ENCODE measurements around the gene BARHL2. TPM values are rescaled to one million over a fixed set of nuclear protein-coding genes. Genes with fewer than 3 reads are reported as not detected.

BARHL2 gene
- total and polyA plus RNA-seq, 2 of the 4 experiments (the other 2 are of a cell fraction) = not detected

GRCh38 chr1:90732136-90732535, 15.0 kb upstream of the BARHL2 start:
- Histone ChIP-seq H3K27ac (ENCODE audit: insufficient read depth, low read length) (no peak overlapping the region), H4K5ac (ENCODE audit: low read depth, low read length) (no peak overlapping the region), H2BK120ac (ENCODE audit: low read depth, low read length) (no peak overlapping the region), H3K4me2 (ENCODE audit: low read depth, low read length) (no peak overlapping the region), H4K8ac (ENCODE audit: low read depth in 2 of 2, low read length in 2 of 2) (no peak overlapping the region), H3K4me1 (ENCODE audit: control insufficient read depth, insufficient read depth, low read length) (no peaks in the 10 kb centered on the region), H3K9ac (ENCODE audit: low read depth, low read length) (no peak overlapping the region), H2AFZ (replicated peaks; ENCODE audit: low read length, poor library complexity) (no peak overlapping the region), H3K14ac (replicated peaks; ENCODE audit: low read depth, low read length) (no peak overlapping the region), H4K20me1 (ENCODE audit: insufficient read depth, low read length) (no peaks in the 10 kb centered on the region), H2BK5ac (ENCODE audit: low read depth, low read length, poor library complexity, severe bottlenecking) (no peak overlapping the region), H3K23ac (ENCODE audit: low read depth, low read length) (no peak overlapping the region), H2AK9ac (replicated peaks; ENCODE audit: low read depth, low read length, poor library complexity) (no peak overlapping the region), H3K9me1 (ENCODE audit: insufficient read depth, low read length) (no peaks in the 10 kb centered on the region), H3K79me1 (ENCODE audit: low read depth in 1 of 2, low read length in 2 of 2) (no peaks in the 10 kb centered on the region), H2AK5ac (ENCODE audit: low read depth, low read length) (no peak overlapping the region), H3K18ac (ENCODE audit: low read depth, low read length) (no peak overlapping the region), H3K4ac (ENCODE audit: low read depth, low read length) (no peak overlapping the region), H3K56ac (ENCODE audit: extremely low read depth, insufficient read depth, low read length) (no peak overlapping the region), H2BK15ac (ENCODE audit: low read depth, low read length) (no peak overlapping the region), H3K36me3 (ENCODE audit: control insufficient read depth, insufficient read depth, low read length) (no peaks in the 10 kb centered on the region), H2BK20ac (ENCODE audit: low read depth, low read length) (no peak overlapping the region), H3K9me3 (ENCODE audit: control insufficient read depth, insufficient read depth, low read length) (peaks cover 2% of the 10 kb centered on the region; the same call in 1 of the 2 replicates), H4K91ac (ENCODE audit: insufficient read depth, low read depth, low read length) (no peak overlapping the region), H3K27me3 (ENCODE audit: control insufficient read depth, insufficient read depth, low read length) (peaks cover 50% of the 10 kb centered on the region), H3K4me3 (ENCODE audit: insufficient read depth, low read depth, low read length) (no peak overlapping the region)
- in situ Hi-C loops (cut with MboI; ENCODE audit: low sequenced_read_pairs) (no loop called here), intact Hi-C loops (cut with micrococcal nuclease) (no loop called here), dilution Hi-C loops (cut with HindIII; ENCODE audit: low sequenced_read_pairs, unreplicated experiment) (no loop called here)
- ATAC-seq (ENCODE audit: low read depth) = no peak
- CTCF ChIA-PET = no interaction called here
- BruUV-seq (replicated peaks) = no TSS peak
- POLR2A ChIA-PET (ENCODE audit: unreplicated experiment) = no interaction called here
- TF ChIP-seq CTCF (conservative IDR thresholded peaks at IDR 0.05; ENCODE audit: low read depth, low read length) = no peak
- TF ChIP-seq FOS (IDR thresholded peaks at IDR 0.05; ENCODE audit: low read depth, low read length) = no peak
- no peak for TF ChIP-seq RAD21 (IDR thresholded peaks at IDR 0.05; ENCODE audit: low read length)
- no peak for TF ChIP-seq ELK1 (IDR thresholded peaks at IDR 0.05; ENCODE audit: borderline replicate concordance, low read depth, low read length)
- no peak for TF ChIP-seq CHD1 (IDR thresholded peaks at IDR 0.05; ENCODE audit: low read depth, low read length)
- no peak for TF ChIP-seq POLR2A (IDR thresholded peaks at IDR 0.05; ENCODE audit: low read depth, low read length)
- no peak for TF ChIP-seq USF2 (IDR thresholded peaks at IDR 0.05; ENCODE audit: low read depth, low read length)
- TF ChIP-seq RFX5 (IDR thresholded peaks at IDR 0.05; ENCODE audit: low read depth, low read length) = no peak
- no peak for TF ChIP-seq BHLHE40 (IDR thresholded peaks at IDR 0.05; ENCODE audit: low read depth, low read length)
- TF ChIP-seq NFE2L2 (IDR thresholded peaks at IDR 0.05; ENCODE audit: low read depth, low read length) = no peak
- TF ChIP-seq RCOR1 (IDR thresholded peaks at IDR 0.05; ENCODE audit: insufficient replicate concordance, low read length) = no peak
- no peak for TF ChIP-seq CEBPB (IDR thresholded peaks at IDR 0.05; ENCODE audit: low read depth, low read length)
- TF ChIP-seq SMC3 (IDR thresholded peaks at IDR 0.05; ENCODE audit: low read depth, low read length) = no peak
- no peak for TF ChIP-seq MAFK (IDR thresholded peaks at IDR 0.05; ENCODE audit: low read depth, low read length)
- no peak for TF ChIP-seq MAZ (IDR thresholded peaks at IDR 0.05; ENCODE audit: borderline replicate concordance, low read depth, low read length)
- no peak for TF ChIP-seq MXI1 (IDR thresholded peaks at IDR 0.05; ENCODE audit: borderline replicate concordance, low read depth, low read length)
- DNase-seq = no peak
- no CpG with 5 or more reads among the region's 3 CpGs for WGBS, 2 experiments (ENCODE audit: extremely low coverage in 2 of 2, insufficient read length in 1 of 2)

Measured in IMR-90 (cell line).